Hypothalamus (tissue), 51 donors: Measurements from ENCODE around the gene SURF2.

ENCODE experiments used
- DNase-seq, 51 donors: peaks; one replicate each; lab custom pipeline; 2025; lab: John Stamatoyannopoulos, UW

SURF2 gene

DNA sequence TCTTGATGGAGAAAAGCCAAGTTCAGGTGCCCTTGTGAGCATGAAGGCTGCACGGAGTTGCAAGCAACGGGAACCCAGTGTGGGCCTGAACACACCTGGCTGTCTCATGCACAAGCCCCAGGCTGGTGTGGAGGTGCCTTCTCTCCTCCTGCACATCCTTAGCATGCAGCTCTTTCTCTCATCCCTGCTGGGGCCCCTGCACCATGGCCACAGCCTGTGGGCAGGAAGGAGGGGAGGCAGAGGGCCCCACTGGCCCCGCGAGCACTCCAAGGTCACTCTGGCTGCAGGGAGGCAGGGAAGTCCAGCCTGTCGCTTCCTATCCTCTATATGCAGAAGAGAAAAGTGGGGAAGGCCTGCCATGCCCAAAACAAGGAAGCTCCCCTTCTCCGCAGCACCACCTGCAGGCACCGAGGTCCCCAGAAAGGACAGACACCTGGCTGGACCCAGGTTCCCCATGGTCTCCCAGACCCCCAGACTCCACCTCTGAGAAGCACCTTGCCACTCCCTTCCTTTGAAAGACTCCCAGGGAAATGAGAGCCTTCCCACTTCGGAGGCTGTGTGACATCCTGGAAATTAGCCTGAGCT is 38.4 kb downstream of the SURF2 start:
- no peak for DNase-seq

DNA sequence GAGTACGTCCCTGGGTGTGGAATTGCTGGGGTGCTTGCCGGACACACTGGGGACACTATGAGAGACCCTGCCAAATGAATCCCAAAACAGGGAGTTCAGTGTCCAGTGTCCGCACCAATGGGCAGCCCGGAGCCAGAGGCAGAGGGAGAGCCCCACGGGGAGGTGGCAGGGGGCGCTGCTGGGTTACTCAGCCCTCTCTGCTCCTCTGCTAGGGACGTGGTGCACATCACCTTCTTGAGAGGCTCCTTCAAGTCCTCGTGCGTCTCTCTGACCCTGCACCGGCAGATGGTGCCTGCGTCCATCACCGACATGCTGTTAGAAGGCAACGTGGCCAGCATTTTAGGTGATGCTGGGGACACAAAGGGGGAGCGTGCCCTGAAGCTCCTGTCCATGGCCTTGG is 40.6 kb downstream of the SURF2 start:
- DNase-seq = peak in 2 of 51 donors; percentile 7 to 23

GRCh38 chr9:133397370-133397769 is 41.0 kb downstream of the SURF2 start:
- no peak for DNase-seq

- DNase-seq = no peak
Measured at GRCh38 chr9:133397895-133398294, 41.5 kb downstream of the SURF2 start.

DNA sequence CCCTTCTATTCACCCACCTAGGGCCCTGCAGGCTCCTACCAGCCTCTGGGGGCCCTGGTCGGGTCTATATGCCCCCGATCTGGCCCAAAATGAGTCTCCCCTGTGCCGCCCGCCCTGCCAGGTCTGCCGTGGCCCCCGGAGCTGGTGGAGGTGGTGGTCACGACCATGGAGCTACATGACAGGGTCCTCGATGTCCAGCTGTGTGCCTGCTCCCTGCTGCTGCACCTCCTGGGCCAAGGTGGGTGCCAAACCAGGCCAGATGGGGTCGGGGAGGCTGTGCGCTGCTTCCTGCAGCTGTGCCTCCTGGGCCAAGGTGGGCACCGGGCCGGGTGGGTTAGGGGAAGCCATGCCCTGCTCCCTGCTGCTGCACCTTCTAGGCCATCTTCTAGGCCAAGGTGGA is 43.9 kb downstream of the SURF2 start:
- DNase-seq = no peak

DNA sequence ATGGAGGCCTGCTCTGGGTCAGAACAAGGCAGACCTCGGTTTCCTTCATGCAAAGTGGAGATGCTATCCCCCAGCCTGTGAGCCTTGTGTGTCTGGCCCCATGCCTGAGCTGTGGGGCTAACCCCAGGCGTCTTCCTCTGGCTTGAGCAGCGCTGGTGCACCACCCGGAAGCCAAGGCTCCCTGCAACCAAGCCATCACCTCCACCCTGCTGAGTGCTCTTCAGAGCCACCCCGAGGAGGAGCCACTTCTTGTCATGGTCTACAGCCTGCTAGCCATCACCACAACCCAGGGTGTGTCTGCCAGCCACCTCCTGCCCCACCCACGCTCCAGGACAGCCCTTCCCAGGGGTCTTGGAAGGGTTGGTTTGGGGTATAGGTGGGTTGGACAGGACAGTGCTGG is 45.2 kb downstream of the SURF2 start:
- DNase-seq = no peak

DNA sequence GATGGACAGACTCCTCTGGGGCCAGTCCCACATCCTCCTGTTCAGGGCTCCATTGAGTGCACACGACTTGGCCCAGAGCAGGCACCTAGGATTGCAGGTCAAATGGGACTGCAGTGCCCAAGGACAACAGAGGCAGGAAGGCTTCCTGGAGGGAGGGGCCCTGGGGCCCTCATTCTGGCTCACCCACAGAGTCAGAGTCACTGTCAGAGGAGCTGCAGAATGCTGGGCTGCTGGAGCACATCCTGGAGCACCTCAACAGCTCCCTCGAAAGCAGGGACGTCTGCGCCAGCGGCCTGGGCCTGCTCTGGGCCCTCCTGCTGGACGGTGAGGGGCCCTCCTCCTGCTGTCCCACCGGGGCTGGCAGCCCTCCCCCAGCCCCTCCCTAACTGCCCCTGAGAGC is 46.3 kb downstream of the SURF2 start:
- DNase-seq = no peak

GRCh38 chr9:133403766-133404453 is 47.6 kb downstream of the SURF2 start:
- DNase-seq = no peak

GRCh38 chr9:133404454-133405002 is 48.2 kb downstream of the SURF2 start:
- DNase-seq = no peak

GRCh38 chr9:133405508-133406438 is 49.4 kb downstream of the SURF2 start:
- no peak for DNase-seq

- peak in 47 of 51 donors; percentile 5 to 79 (median 48) for DNase-seq
Measured at GRCh38 chr9:133406480-133407307, 50.3 kb downstream of the SURF2 start.

- DNase-seq = no peak
Measured at GRCh38 chr9:133408042-133408441, 51.7 kb downstream of the SURF2 start.
